HUES48 (cell line): Measurements from ENCODE around the gene AARS2.
A peak's percentile ranks its signal among the peaks of the same experiment; 100 is the strongest.
"Not testable (repeated sequence)": the region's sequence is repeated elsewhere in the genome, so short reads cannot be mapped to it uniquely, and the experiment has no call there.

ENCODE experiments used
- H3K27ac ChIP-seq: one replicate; pipeline ENCODE4 v1.7.0; 2013; ENCODE audit warnings: low read depth, low read length, inconsistent platforms
- H3K27me3 ChIP-seq: 2 replicates; pipeline ENCODE4 v1.6.1; 2013; ENCODE audit warnings: mild to moderate bottlenecking, low read length; ENCODE audit not compliant: control insufficient read depth, insufficient read depth
- H3K36me3 ChIP-seq: 2 replicates; pipeline ENCODE4 v1.6.1; 2013; ENCODE audit warnings: low read length; ENCODE audit not compliant: control insufficient read depth, insufficient read depth
- H3K4me1 ChIP-seq: 2 replicates; pipeline ENCODE4 v1.6.1; 2013; ENCODE audit warnings: mild to moderate bottlenecking, low read length; ENCODE audit not compliant: control insufficient read depth, insufficient read depth
- H3K4me3 ChIP-seq: 2 replicates; pipeline ENCODE4 v1.5.1; 2013; ENCODE audit warnings: mild to moderate bottlenecking, low read depth, low read length
- H3K9ac ChIP-seq: 2 replicates; pipeline ENCODE4 v1.6.1; 2013; ENCODE audit warnings: mild to moderate bottlenecking, low read depth, low read length, moderate library complexity
- H3K9me3 ChIP-seq: 2 replicates; pipeline ENCODE4 v1.6.1; 2013; ENCODE audit warnings: low read length; ENCODE audit not compliant: control insufficient read depth, insufficient read depth

Gene AARS2

DNA sequence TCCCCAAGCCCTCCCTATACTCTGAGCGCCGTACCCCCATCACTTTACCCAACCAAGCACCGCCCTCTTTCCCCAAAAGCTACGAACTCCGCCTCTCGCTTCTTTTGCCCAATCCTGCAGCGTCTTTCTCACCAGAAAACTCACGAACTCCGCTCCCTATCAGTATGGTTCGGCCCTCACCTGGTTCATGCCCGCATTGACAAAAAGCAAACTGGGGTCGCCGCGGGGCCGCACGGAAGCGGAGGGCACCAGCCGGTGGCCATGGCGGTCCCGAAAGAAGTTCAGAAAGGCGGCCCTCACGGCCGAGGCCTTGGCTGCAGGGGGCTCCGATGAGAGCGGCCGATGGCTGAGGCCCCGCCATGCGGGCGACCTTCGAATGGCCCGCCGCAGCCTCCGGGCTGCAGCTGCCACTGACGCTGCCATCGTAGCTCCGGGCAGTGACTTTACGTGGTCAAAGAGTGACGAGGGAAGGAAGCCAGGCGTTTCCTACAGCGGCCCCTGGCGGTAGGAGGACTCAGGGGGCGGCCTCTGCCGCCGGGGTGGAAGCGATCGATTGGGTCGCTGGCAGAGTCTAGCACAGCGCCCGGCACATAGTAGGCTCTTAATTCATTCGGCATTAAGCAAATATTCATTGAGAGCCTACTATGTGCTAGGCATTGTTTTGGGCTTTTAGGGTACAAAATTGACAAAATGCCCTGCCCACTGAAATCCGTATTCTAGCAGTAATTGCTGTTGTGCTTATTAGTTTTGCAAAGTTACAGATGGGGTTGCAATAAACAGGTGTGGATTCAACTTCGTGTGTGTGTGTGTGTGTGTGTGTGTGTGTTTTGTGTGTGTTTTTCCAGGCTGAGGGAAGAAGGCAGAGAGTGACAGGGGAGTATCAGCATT is at the start of gene AARS2:
Gene AARS2, minus strand, starts transcription at position 447 of the 888 bp plus-strand sequence. Its CDS starts 24 bp downstream, at position 423.
- H3K9me3 ChIP-seq = no peaks in the 10 kb centered on the region
- H3K36me3 ChIP-seq = peaks cover 35% of the 10 kb centered on the region
- no peaks in the 10 kb centered on the region for H3K27me3 ChIP-seq
- peak within 1 kb of the TSS; percentile 85 for H3K27ac ChIP-seq
- peak within 1 kb of the TSS; percentile 80 for H3K4me3 ChIP-seq
- peaks cover 7% of the 10 kb centered on the region for H3K4me1 ChIP-seq
- H3K9ac ChIP-seq = peak within 1 kb of the TSS; percentile 84

- H3K9ac ChIP-seq = no peak overlapping the region
- no peak overlapping the region for H3K4me3 ChIP-seq
- H3K27ac ChIP-seq = no peak overlapping the region
Measured at GRCh38 chr6:44361947-44362346, 48.8 kb upstream of the AARS2 start.

GRCh38 chr6:44359973-44360372 is 46.8 kb upstream of the AARS2 start:
- no peaks in the 10 kb centered on the region for H3K4me1 ChIP-seq
- H3K27ac ChIP-seq = no peak overlapping the region
- H3K36me3 ChIP-seq = no peaks in the 10 kb centered on the region
- H3K9ac ChIP-seq = no peak overlapping the region
- H3K4me3 ChIP-seq = no peak overlapping the region
- H3K27me3 ChIP-seq = no peaks in the 10 kb centered on the region
- no peaks in the 10 kb centered on the region for H3K9me3 ChIP-seq

More at GRCh38 chr6:44361947-44362346, 48.8 kb upstream of the AARS2 start:
- H3K9me3 ChIP-seq = no peaks in the 10 kb centered on the region
- H3K27me3 ChIP-seq = no peaks in the 10 kb centered on the region
- no peaks in the 10 kb centered on the region for H3K36me3 ChIP-seq
- no peaks in the 10 kb centered on the region for H3K4me1 ChIP-seq

DNA sequence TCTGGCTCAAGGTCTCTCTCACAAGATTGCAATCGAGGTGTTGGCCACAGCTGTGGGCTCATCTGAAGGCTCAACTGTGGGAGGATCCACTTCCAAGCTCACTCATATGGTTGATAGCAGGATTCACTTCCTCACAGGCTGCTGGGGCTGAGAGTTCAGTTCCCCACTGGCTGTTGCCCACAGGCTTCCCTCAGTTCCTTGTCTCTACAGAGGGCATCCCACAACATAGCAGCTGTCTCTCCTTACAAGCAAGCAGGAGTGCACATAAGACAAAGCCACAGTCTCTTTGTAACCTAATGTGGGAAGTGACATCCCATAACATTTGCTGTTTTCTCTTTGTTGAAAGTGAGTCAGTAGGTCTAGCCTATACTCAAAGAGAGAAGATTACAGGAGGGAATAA is 43.3 kb upstream of the AARS2 start:
- Histone ChIP-seq H3K36me3 (no peaks in the 10 kb centered on the region), H3K27me3 (no peaks in the 10 kb centered on the region), H3K27ac (no peak overlapping the region)

DNA sequence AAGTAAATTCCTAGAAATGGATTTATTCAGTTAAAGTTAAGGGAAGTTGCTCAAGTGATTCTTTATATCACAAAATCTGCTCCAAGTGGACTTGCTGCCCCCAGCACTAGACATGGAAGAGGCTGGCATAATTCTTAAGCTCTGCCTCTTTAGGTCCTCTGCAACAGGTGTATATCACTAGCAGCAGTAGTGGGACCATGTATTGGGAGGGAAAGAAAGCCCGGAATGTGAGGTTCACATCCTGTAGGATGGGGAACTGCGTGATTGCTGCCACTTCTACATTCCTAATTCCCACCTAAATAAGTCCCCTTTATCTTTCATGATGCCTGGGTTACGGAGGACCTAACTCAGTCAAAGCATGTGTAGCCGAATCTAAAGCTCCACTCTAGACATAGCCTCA is 42.5 kb upstream of the AARS2 start:
- Histone ChIP-seq H3K27me3 (no peaks in the 10 kb centered on the region), H3K4me1 (peaks cover under 1% of the 10 kb centered on the region; the same call in 1 of the 2 replicates), H3K27ac (no peak overlapping the region), H3K9me3 (no peaks in the 10 kb centered on the region), H3K9ac (no peak overlapping the region), H3K36me3 (no peaks in the 10 kb centered on the region), H3K4me3 (no peak overlapping the region)

More for the DNA sequence above, 43.3 kb upstream of the AARS2 start:
- Histone ChIP-seq H3K9me3 (no peaks in the 10 kb centered on the region), H3K4me3 (no peak overlapping the region), H3K4me1 (no peaks in the 10 kb centered on the region), H3K9ac (no peak overlapping the region)

- Histone ChIP-seq H3K9me3 (no peaks in the 10 kb centered on the region), H3K9ac (no peak overlapping the region), H3K4me3 (no peak overlapping the region), H3K4me1 (peaks cover 12% of the 10 kb centered on the region), H3K27ac (no peak overlapping the region), H3K36me3 (no peaks in the 10 kb centered on the region), H3K27me3 (no peaks in the 10 kb centered on the region)
Measured at GRCh38 chr6:44353336-44353735, 40.2 kb upstream of the AARS2 start.

- no peak overlapping the region for H3K9ac ChIP-seq
Measured at GRCh38 chr6:44352259-44352658, 39.1 kb upstream of the AARS2 start.

DNA sequence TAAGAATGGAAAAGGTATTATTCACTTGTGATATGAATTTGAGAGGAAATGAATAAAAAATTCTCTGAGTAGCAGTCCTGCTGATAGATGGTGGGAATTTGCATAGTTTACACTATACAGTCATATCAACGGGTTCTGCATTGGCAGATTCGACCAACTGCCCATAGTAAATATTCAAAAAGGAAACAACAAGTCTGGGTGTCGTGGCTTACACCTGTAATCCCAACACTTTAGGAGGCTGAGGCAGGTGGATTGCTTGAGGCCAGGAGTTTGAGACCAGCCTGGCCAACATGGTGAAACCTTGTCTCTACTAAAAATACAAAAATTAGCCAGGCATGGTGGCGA is 37.5 kb upstream of the AARS2 start:
- H3K9ac ChIP-seq, H3K27me3 ChIP-seq, H3K9me3 ChIP-seq, H3K27ac ChIP-seq, H3K4me3 ChIP-seq, H3K36me3 ChIP-seq: not testable (repeated sequence)
- peaks cover 12% of the 10 kb centered on the region for H3K4me1 ChIP-seq

More at GRCh38 chr6:44352259-44352658, 39.1 kb upstream of the AARS2 start:
- Histone ChIP-seq H3K4me3 (no peak overlapping the region), H3K9me3 (no peaks in the 10 kb centered on the region), H3K27ac (no peak overlapping the region), H3K27me3 (no peaks in the 10 kb centered on the region), H3K4me1 (peaks cover 12% of the 10 kb centered on the region), H3K36me3 (no peaks in the 10 kb centered on the region)

DNA sequence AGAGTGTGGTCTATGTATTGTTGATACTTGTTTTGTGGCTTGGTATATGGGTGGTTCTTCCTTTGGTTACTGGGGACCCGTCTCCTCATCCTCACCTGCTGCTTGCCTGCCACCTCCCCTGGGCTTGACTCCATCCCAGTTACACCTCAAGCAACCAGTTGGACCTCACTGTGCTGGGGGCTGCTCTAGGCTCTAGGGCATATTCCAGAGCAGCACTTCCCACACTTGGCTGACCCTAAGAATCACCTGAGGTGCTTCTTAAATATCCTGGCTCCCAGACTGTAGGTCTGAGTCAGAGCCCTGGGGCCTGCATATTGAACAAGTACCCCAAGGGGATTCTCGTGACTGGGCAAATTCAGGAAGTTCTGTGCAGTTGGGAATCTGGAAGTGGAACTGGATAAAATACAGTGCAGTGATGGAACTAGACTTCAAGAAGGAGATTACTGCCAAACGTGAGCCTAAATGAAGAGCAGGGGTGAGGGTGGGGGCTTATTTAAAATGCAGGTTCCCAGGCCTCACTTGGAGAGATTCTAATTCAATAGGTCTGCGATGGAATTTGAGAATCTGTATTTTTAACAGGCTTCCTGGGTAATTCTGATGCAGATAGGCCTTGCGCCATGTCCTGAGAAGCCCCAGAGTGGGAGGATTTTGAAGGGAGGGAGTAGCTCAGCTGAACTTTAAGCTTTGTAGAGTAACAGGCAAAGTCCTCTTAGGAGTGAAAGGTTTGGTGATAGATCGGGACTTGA is 36.9 kb upstream of the AARS2 start:
- no peaks in the 10 kb centered on the region for H3K36me3 ChIP-seq
- H3K4me1 ChIP-seq = peaks cover 12% of the 10 kb centered on the region
- H3K27me3 ChIP-seq = no peaks in the 10 kb centered on the region
- H3K9ac ChIP-seq = peak overlapping the region; percentile 36; the same call in 1 of the 2 replicates
- no peak overlapping the region for H3K4me3 ChIP-seq
- H3K9me3 ChIP-seq = no peaks in the 10 kb centered on the region
- no peak overlapping the region for H3K27ac ChIP-seq

GRCh38 chr6:44346818-44347217 is 33.7 kb upstream of the AARS2 start:
- H3K4me3 ChIP-seq, H3K27ac ChIP-seq, H3K36me3 ChIP-seq, H3K9me3 ChIP-seq, H3K27me3 ChIP-seq, H3K9ac ChIP-seq: not testable (repeated sequence)
- peaks cover 12% of the 10 kb centered on the region for H3K4me1 ChIP-seq

GRCh38 chr6:44342489-44342888 is 29.3 kb upstream of the AARS2 start, which contains the start of gene SPATS1:
Gene SPATS1 (plus strand): TSS chr6:44342650. CDS start chr6:44343096, 446 bp downstream.
- Histone ChIP-seq H3K27ac (no peak within 1 kb of the TSS), H3K27me3 (peaks cover 5% of the 10 kb centered on the region; the same call in 1 of the 2 replicates), H3K36me3 (no peaks in the 10 kb centered on the region), H3K9me3 (no peaks in the 10 kb centered on the region), H3K9ac (no peak within 1 kb of the TSS), H3K4me3 (peak within 1 kb of the TSS; percentile 21; the same call in 1 of the 2 replicates), H3K4me1 (no peaks in the 10 kb centered on the region)
